Measurements from ENCODE around the gene SERF1A.
"Not testable (repeated sequence)": the region's sequence is repeated elsewhere in the genome, so short reads cannot be mapped to it uniquely, and the experiment has no call there.

- not testable (repeated sequence) for TF ChIP-seq CTCF (IDR thresholded peaks at IDR 0.05; ENCODE audit: low read depth, low read length, poor library complexity, severe bottlenecking); EZH2phosphoT487 (IDR thresholded peaks at IDR 0.05; ENCODE audit: borderline replicate concordance, low read length)
These were observed 6.2 kb downstream of the SERF1A start for GRCh38 chr5:70906624-70907023.
